Stimulated activated CD4-positive, alpha-beta T cell treated with anti-CD3 and anti-CD28 coated beads, Interleukin-15, amount 100 ng/mL, for 1 hour (primary cell): ENCODE results near the gene UCN2.
"Not testable (repeated sequence)": the region's sequence is repeated elsewhere in the genome, so short reads cannot be mapped to it uniquely, and the experiment has no call there.

Experiments
- DNase-seq, 2 donors: peaks; one replicate each; pipeline ENCODE4 v3.0.0-alpha.2; 2020; ENCODE audit warnings: low read depth in 1 of 2, low spot score in 1 of 2

Gene UCN2

GRCh38 chr3:48564022-48564421, 441 bp upstream of the UCN2 start:
- no peak for DNase-seq

GRCh38 chr3:48562367-48563095, 1.1 kb downstream of the UCN2 start:
- DNase-seq, result no peak

GRCh38 chr3:48561045-48561736, 2.4 kb downstream of the UCN2 start:
- no peak for DNase-seq

GRCh38 chr3:48560648-48561018, 2.9 kb downstream of the UCN2 start:
- DNase-seq, result no peak

- no peak for DNase-seq
These were observed 5.0 kb downstream of the UCN2 start for GRCh38 chr3:48558493-48559134.

GRCh38 chr3:48556796-48557626, 6.6 kb downstream of the UCN2 start, which contains the start of gene PFKFB4:
Gene PFKFB4 (minus strand): TSS chr3:48556803. CDS start chr3:48556777, 26 bp downstream.
- peak; percentile 98 to 99 for DNase-seq

- DNase-seq, result peak in 1 of 2 donors; percentile 8
These were observed 7.4 kb downstream of the UCN2 start for GRCh38 chr3:48555949-48556795.

GRCh38 chr3:48555231-48555948, 8.2 kb downstream of the UCN2 start:
- no peak for DNase-seq

- DNase-seq, result no peak
These were observed 9.4 kb downstream of the UCN2 start for GRCh38 chr3:48553886-48554845.

GRCh38 chr3:48553361-48553760, 10.2 kb downstream of the UCN2 start:
- DNase-seq, result no peak

GRCh38 chr3:48552111-48552951, 11.2 kb downstream of the UCN2 start:
- DNase-seq, result no peak

- DNase-seq, result not testable (repeated sequence)
These were observed 11.9 kb downstream of the UCN2 start for GRCh38 chr3:48551651-48552050.

- DNase-seq, result peak; percentile 65 to 76
These were observed 14.6 kb downstream of the UCN2 start for GRCh38 chr3:48548729-48549705.

GRCh38 chr3:48548126-48548525, 15.5 kb downstream of the UCN2 start:
- no peak for DNase-seq

- no peak for DNase-seq
These were observed 17.3 kb downstream of the UCN2 start for GRCh38 chr3:48546203-48546829.

GRCh38 chr3:48544141-48544540, 19.4 kb downstream of the UCN2 start:
- no peak for DNase-seq
